Astrocyte (in vitro differentiated cells and primary cell): ENCODE measurements around the gene VPS13A. TPM values are rescaled to one million over a fixed set of nuclear protein-coding genes. Genes with fewer than 3 reads are reported as not detected.

ENCODE experiments used
- DNase-seq: peaks from one replicate; pipeline ENCODE4 v3.0.0-alpha.2; 2010; ENCODE audit warnings: low read depth
- FAIRE-seq: peaks from 2 replicates; lab custom pipeline; 2011; peaks lifted over from hg19 to GRCh38; lab: Jason Lieb, UNC
- H2AFZ ChIP-seq: 2 replicates; pipeline ENCODE4 v1.6.0; 2012; ENCODE audit warnings: low read depth, low read length, inconsistent platforms
- H3K27ac ChIP-seq: 2 replicates; pipeline ENCODE4 v1.5.1; 2011; ENCODE audit warnings: low read depth, low read length, inconsistent platforms
- H3K27me3 ChIP-seq: 2 replicates; pipeline ENCODE4 v1.6.0; 2011; ENCODE audit warnings: low read length, inconsistent platforms; ENCODE audit not compliant: insufficient read depth
- H3K36me3 ChIP-seq: 2 replicates; pipeline ENCODE4 v1.5.1; 2011; ENCODE audit warnings: low read length, inconsistent platforms; ENCODE audit not compliant: insufficient read depth
- H3K4me1 ChIP-seq: 2 replicates; pipeline ENCODE4 v1.5.1; 2011; ENCODE audit warnings: low read length, inconsistent platforms; ENCODE audit not compliant: insufficient read depth
- H3K4me2 ChIP-seq: 2 replicates; pipeline ENCODE4 v1.6.0; 2012; ENCODE audit warnings: low read length, inconsistent platforms
- H3K4me3 ChIP-seq: 2 replicates; pipeline ENCODE4 v1.5.1; 2011; ENCODE audit warnings: low read depth, mild to moderate bottlenecking, low read length, inconsistent platforms; ENCODE audit not compliant: insufficient read depth
- H3K79me2 ChIP-seq: 2 replicates; pipeline ENCODE4 v1.6.0; 2012; ENCODE audit warnings: mild to moderate bottlenecking, low read length, inconsistent platforms; ENCODE audit not compliant: insufficient read depth
- H3K9ac ChIP-seq: 2 replicates; pipeline ENCODE4 v1.6.0; 2012; ENCODE audit warnings: mild to moderate bottlenecking, low read length, inconsistent platforms
- H3K9me3 ChIP-seq: 2 replicates; pipeline ENCODE4 v1.5.1; 2012; ENCODE audit warnings: low read depth, mild to moderate bottlenecking, low read length, inconsistent platforms; ENCODE audit not compliant: insufficient read depth
- H4K20me1 ChIP-seq: 2 replicates; pipeline ENCODE4 v1.6.0; 2012; ENCODE audit warnings: low read length, inconsistent platforms; ENCODE audit not compliant: insufficient read depth
- H3K27ac Mint-ChIP-seq: one replicate; pipeline ENCODE4 v1.8.0; 2021; ENCODE audit warnings: mild to moderate bottlenecking, mixed read lengths; ENCODE audit not compliant: unreplicated experiment
- H3K27me3 Mint-ChIP-seq: one replicate; pipeline ENCODE4 v1.8.0; 2021; ENCODE audit warnings: low read depth, mixed read lengths; ENCODE audit not compliant: unreplicated experiment
- H3K36me3 Mint-ChIP-seq: one replicate; pipeline ENCODE4 v1.8.0; 2021; ENCODE audit warnings: low read depth, mixed read lengths; ENCODE audit not compliant: unreplicated experiment
- H3K4me1 Mint-ChIP-seq: one replicate; pipeline ENCODE4 v1.8.0; 2021; ENCODE audit warnings: low read depth, mixed read lengths; ENCODE audit not compliant: unreplicated experiment
- H3K4me3 Mint-ChIP-seq: one replicate; pipeline ENCODE4 v1.8.0; 2021; ENCODE audit warnings: mild to moderate bottlenecking, moderate library complexity, mixed read lengths; ENCODE audit not compliant: unreplicated experiment
- H3K9me3 Mint-ChIP-seq: one replicate; pipeline ENCODE4 v1.8.0; 2021; ENCODE audit warnings: mild to moderate bottlenecking, mixed read lengths; ENCODE audit not compliant: unreplicated experiment
- EZH2 ChIP-seq: IDR thresholded peaks from 2 replicates; pipeline ENCODE4 v1.6.1; 2012; ENCODE audit warnings: mild to moderate bottlenecking, low read length, inconsistent platforms; ENCODE audit not compliant: insufficient read depth
- total RNA-seq: library from RNA; stranded (reverse); gene quantifications from 2 replicates; pipeline ENCODE4 v1.2.1, GENCODE V29; 2021
- TF ChIP-seq, protein P1 (sequence below): IDR thresholded peaks from 2 replicates; pipeline ENCODE4 v1.5.1; 2011; ENCODE audit warnings: low read depth, mild to moderate bottlenecking, inconsistent platforms, low read length, moderate library complexity; ENCODE audit not compliant: insufficient read depth

VPS13A gene
- total RNA-seq, 1 donor from 2014 or later: 34.9 TPM

GRCh38 chr9:77435277-77435676 lies 257.9 kb downstream of the VPS13A start:
- Histone ChIP-seq H3K9ac (no peak overlapping the region), H3K27me3 (no peaks in the 10 kb centered on the region), H3K79me2 (no peaks in the 10 kb centered on the region), H3K36me3 (no peaks in the 10 kb centered on the region), H3K9me3 (no peaks in the 10 kb centered on the region), H3K4me3 (no peak overlapping the region), H3K27ac (no peak overlapping the region), H4K20me1 (no peaks in the 10 kb centered on the region), H2AFZ (no peak overlapping the region), H3K4me2 (no peak overlapping the region), H3K4me1 (peaks cover 22% of the 10 kb centered on the region)
- H3K36me3 Mint-ChIP-seq: peaks cover 3% of the 10 kb centered on the region
- H3K4me3 Mint-ChIP-seq: no peak overlapping the region
- no peak overlapping the region for H3K27ac Mint-ChIP-seq
- DNase-seq: no peak
- no peaks in the 10 kb centered on the region for H3K9me3 Mint-ChIP-seq
- H3K4me1 Mint-ChIP-seq: peaks cover 11% of the 10 kb centered on the region
- H3K27me3 Mint-ChIP-seq: no peaks in the 10 kb centered on the region
- TF ChIP-seq, protein P1, sequence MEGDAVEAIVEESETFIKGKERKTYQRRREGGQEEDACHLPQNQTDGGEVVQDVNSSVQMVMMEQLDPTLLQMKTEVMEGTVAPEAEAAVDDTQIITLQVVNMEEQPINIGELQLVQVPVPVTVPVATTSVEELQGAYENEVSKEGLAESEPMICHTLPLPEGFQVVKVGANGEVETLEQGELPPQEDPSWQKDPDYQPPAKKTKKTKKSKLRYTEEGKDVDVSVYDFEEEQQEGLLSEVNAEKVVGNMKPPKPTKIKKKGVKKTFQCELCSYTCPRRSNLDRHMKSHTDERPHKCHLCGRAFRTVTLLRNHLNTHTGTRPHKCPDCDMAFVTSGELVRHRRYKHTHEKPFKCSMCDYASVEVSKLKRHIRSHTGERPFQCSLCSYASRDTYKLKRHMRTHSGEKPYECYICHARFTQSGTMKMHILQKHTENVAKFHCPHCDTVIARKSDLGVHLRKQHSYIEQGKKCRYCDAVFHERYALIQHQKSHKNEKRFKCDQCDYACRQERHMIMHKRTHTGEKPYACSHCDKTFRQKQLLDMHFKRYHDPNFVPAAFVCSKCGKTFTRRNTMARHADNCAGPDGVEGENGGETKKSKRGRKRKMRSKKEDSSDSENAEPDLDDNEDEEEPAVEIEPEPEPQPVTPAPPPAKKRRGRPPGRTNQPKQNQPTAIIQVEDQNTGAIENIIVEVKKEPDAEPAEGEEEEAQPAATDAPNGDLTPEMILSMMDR: no peak
- TF ChIP-seq EZH2: no peak
- FAIRE-seq: no peak

DNA sequence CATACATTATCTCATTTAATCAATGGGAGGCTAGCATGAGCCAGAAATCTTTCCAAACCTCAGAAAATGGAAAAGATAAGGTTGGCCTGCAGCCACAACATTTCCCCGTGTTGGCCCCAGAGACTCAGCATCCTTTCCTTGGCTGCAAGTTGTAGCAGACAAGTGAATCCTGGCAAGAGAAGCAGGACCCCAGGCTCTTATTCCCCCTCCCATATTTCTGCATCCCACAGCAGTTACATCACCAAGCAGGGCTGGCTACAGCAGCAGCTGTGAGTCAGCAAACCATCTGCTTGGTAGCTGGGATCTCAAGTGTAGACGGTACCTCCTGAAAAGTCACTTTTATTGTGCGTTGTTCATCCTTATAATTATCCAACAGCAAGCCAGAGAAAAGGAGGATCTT lies 258.4 kb downstream of the VPS13A start:
- Mint-ChIP-seq H3K9me3 (no peaks in the 10 kb centered on the region), H3K36me3 (peaks cover 3% of the 10 kb centered on the region), H3K27me3 (no peaks in the 10 kb centered on the region), H3K4me1 (peaks cover 11% of the 10 kb centered on the region), H3K4me3 (no peak overlapping the region), H3K27ac (peak overlapping the region; percentile 48)
- FAIRE-seq (no peak), DNase-seq (peak; percentile 80)
- Histone ChIP-seq H4K20me1 (no peaks in the 10 kb centered on the region), H3K36me3 (no peaks in the 10 kb centered on the region), H2AFZ (no peak overlapping the region), H3K4me2 (no peak overlapping the region), H3K79me2 (no peaks in the 10 kb centered on the region), H3K27me3 (no peaks in the 10 kb centered on the region), H3K4me3 (no peak overlapping the region), H3K9me3 (no peaks in the 10 kb centered on the region), H3K4me1 (peaks cover 23% of the 10 kb centered on the region), H3K9ac (no peak overlapping the region), H3K27ac (no peak overlapping the region)
- TF ChIP-seq, protein P1: no peak
- TF ChIP-seq EZH2: no peak

DNA sequence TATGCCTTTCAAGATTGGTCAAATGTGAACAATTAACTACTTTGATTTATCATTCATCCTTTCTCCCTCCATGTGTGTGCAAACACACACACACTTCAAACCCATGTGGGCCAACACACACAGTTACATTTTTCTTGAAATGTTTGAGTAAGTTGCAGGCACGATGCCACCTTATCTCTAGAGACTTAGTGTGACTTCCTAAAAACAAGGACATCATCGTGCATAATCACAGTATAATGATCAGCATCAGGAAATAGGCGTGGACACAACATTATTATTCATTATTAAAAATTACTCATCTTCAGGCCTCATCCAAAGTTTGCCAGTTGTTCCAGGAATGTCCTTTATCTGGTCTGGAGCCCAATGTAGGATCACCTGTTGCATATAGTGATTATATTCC lies 261.3 kb downstream of the VPS13A start:
- H3K36me3 Mint-ChIP-seq: peaks cover 3% of the 10 kb centered on the region
- TF ChIP-seq, protein P1: no peak
- TF ChIP-seq EZH2: no peak
- Histone ChIP-seq H3K79me2 (no peaks in the 10 kb centered on the region), H4K20me1 (no peaks in the 10 kb centered on the region), H3K4me2 (no peak overlapping the region), H3K9me3 (no peaks in the 10 kb centered on the region), H3K4me1 (peaks cover 23% of the 10 kb centered on the region), H3K27ac (no peak overlapping the region), H3K9ac (no peak overlapping the region), H3K4me3 (no peak overlapping the region), H3K27me3 (no peaks in the 10 kb centered on the region), H2AFZ (no peak overlapping the region), H3K36me3 (no peaks in the 10 kb centered on the region)
- FAIRE-seq (no peak), DNase-seq (no peak)
- peaks cover 11% of the 10 kb centered on the region for H3K4me1 Mint-ChIP-seq
- no peaks in the 10 kb centered on the region for H3K27me3 Mint-ChIP-seq
- H3K9me3 Mint-ChIP-seq: no peaks in the 10 kb centered on the region
- H3K27ac Mint-ChIP-seq: no peak overlapping the region
- H3K4me3 Mint-ChIP-seq: no peak overlapping the region
